Osteocyte (in vitro differentiated cells): ENCODE results near the gene MAN1A1. TPM values are rescaled to one million over a fixed set of nuclear protein-coding genes. Genes with fewer than 3 reads are reported as not detected.

Experiments used
- DNase-seq: peaks from one replicate; pipeline ENCODE4 v3.0.0; 2021; ENCODE audit warnings: mixed read lengths; ENCODE audit not compliant: unreplicated experiment; ENCODE audit errors: extremely low spot score
- H3K27ac Mint-ChIP-seq: one replicate; pipeline ENCODE4 v1.8.0; 2021; ENCODE audit warnings: mild to moderate bottlenecking, mixed read lengths; ENCODE audit not compliant: unreplicated experiment
- H3K27me3 Mint-ChIP-seq: one replicate; pipeline ENCODE4 v1.8.0; 2021; ENCODE audit warnings: mixed read lengths; ENCODE audit not compliant: unreplicated experiment
- H3K36me3 Mint-ChIP-seq: one replicate; pipeline ENCODE4 v1.8.0; 2021; ENCODE audit warnings: mixed read lengths; ENCODE audit not compliant: unreplicated experiment
- H3K4me1 Mint-ChIP-seq: one replicate; pipeline ENCODE4 v1.8.0; 2021; ENCODE audit warnings: mixed read lengths; ENCODE audit not compliant: unreplicated experiment
- H3K4me3 Mint-ChIP-seq: one replicate; pipeline ENCODE4 v1.8.0; 2021; ENCODE audit warnings: mild to moderate bottlenecking, moderate library complexity, mixed read lengths; ENCODE audit not compliant: unreplicated experiment
- H3K9me3 Mint-ChIP-seq: one replicate; pipeline ENCODE4 v1.8.0; 2021; ENCODE audit warnings: mixed read lengths; ENCODE audit not compliant: unreplicated experiment
- CTCF ChIP-seq: fragments of 200-600 bp; sonication (generic); IDR thresholded peaks from 2 replicates; pipeline ENCODE4 v1.5.0; 2021; ENCODE audit warnings: antibody characterized with exemption, mild to moderate bottlenecking, moderate library complexity
- total RNA-seq: library from RNA; stranded (reverse); gene quantifications from 2 replicates; pipeline ENCODE4 v1.2.1, GENCODE V29; 2021

Gene MAN1A1
- total RNA-seq, 1 donor from 2014 or later = 7.0 TPM

DNA sequence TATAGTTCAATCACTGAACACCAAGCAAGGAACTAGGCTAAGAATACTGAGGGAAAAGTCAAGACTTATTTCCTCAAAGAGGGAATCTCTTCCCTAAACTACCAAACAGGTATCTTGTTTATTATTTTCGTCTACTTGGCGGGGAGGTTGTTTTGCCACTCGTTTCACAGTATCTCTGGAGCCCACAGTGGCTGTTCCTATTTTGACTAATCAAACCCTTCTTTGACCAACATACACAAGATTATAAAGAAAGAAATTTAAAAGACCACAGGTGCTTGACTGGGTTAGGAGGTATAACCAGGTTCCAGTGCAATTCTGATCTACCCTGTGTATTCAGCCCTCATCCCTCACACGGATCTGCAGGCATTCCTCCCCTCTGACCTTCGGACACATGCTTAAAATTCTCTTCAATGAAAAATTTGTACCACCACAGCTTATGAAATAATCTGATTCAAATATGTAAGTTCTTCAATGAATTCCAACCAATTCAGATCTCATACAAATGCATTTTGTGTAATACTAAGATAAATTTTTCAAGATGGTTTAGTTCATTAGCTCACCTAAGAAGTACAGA is 5.9 kb downstream of the MAN1A1 start:
- Mint-ChIP-seq H3K36me3 (no peaks in the 10 kb centered on the region), H3K27me3 (peaks cover 38% of the 10 kb centered on the region), H3K9me3 (no peaks in the 10 kb centered on the region), H3K4me1 (peaks cover 6% of the 10 kb centered on the region), H3K27ac (no peak overlapping the region), H3K4me3 (no peak overlapping the region)
- DNase-seq = no peak
- no peak for TF ChIP-seq CTCF

DNA sequence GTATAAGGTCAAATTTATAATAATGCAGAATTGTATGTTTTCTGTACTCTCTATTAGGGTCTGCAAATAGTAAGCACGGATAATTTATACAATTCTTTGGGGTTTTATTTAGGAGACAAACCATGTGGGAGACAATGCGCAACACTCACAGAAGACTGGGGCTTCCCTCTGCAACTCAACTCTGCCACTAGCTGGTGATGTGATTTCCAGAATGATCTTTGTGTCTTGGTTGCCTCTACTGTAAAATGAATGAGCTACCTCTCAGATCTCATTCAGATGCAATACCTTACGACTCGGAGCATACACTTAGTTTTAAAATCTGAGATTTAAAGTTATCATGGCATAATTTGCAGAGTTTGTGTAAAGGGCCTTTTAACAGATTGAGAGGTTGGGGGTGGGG is 6.4 kb downstream of the MAN1A1 start:
- DNase-seq = no peak

DNA sequence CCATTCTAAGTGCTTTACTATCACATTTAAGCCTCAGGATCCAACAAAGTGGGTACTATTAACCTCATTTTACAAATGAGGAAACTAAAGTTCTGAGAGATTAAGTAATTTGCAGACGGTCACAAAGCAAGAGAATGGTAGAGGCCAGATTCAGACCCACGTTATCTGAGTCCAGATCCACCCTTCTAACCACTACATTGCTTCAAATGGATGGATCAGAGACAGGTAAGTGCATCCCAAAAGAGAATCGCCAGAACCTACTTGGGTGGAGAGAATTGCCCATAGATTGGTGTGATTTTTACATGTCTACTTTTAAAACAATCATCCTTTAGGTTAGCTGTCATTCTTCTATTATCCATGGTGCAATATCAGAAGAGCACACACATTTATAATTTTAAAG is 7.1 kb downstream of the MAN1A1 start:
- H3K27ac Mint-ChIP-seq = no peak overlapping the region
- H3K36me3 Mint-ChIP-seq = no peaks in the 10 kb centered on the region
- no peak overlapping the region for H3K4me3 Mint-ChIP-seq
- H3K4me1 Mint-ChIP-seq = no peaks in the 10 kb centered on the region
- H3K9me3 Mint-ChIP-seq = no peaks in the 10 kb centered on the region
- no peak for DNase-seq
- no peak for TF ChIP-seq CTCF
- H3K27me3 Mint-ChIP-seq = peaks cover 31% of the 10 kb centered on the region

More for the DNA sequence above, 6.4 kb downstream of the MAN1A1 start:
- Mint-ChIP-seq H3K27me3 (peaks cover 35% of the 10 kb centered on the region), H3K9me3 (no peaks in the 10 kb centered on the region), H3K27ac (no peak overlapping the region), H3K4me3 (no peak overlapping the region), H3K4me1 (peaks cover 2% of the 10 kb centered on the region), H3K36me3 (no peaks in the 10 kb centered on the region)
- TF ChIP-seq CTCF = no peak

GRCh38 chr6:119340796-119341487 is 8.6 kb downstream of the MAN1A1 start:
- H3K9me3 Mint-ChIP-seq = no peaks in the 10 kb centered on the region
- no peak overlapping the region for H3K27ac Mint-ChIP-seq
- DNase-seq = no peak
- no peaks in the 10 kb centered on the region for H3K36me3 Mint-ChIP-seq
- H3K4me3 Mint-ChIP-seq = no peak overlapping the region
- peaks cover 26% of the 10 kb centered on the region for H3K27me3 Mint-ChIP-seq
- H3K4me1 Mint-ChIP-seq = no peaks in the 10 kb centered on the region
- TF ChIP-seq CTCF = no peak

DNA sequence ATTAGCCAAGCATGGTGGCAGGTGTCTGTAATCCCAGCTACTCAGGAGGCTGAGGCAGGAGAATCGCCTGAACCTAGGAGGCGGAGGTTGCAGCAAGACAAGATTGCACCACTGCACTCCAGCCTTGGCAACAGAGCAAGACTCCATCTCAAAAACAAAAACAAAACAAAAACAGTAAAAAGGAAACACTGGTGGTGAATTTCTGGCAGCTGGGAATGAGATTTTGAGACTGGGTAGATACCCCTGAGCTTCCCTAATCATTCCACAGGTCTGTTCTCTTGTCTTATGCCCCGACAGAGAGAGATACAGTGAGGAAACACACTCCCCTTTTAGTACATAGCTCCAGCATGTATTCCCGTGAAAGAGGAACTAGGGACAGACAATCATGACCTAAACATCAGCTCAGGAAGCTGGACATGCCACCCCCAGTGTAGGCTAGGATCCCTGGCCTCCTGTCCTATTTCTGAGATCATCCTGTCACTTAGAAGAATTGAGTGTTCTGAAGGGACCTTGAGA is 9.6 kb downstream of the MAN1A1 start:
- no peak for DNase-seq
- Mint-ChIP-seq H3K36me3 (no peaks in the 10 kb centered on the region), H3K4me3 (no peak overlapping the region), H3K9me3 (no peaks in the 10 kb centered on the region), H3K4me1 (no peaks in the 10 kb centered on the region), H3K27ac (no peak overlapping the region), H3K27me3 (peaks cover 22% of the 10 kb centered on the region)
- TF ChIP-seq CTCF = no peak
